ENCODE data around the gene SGMS1.

SGMS1 gene

DNA sequence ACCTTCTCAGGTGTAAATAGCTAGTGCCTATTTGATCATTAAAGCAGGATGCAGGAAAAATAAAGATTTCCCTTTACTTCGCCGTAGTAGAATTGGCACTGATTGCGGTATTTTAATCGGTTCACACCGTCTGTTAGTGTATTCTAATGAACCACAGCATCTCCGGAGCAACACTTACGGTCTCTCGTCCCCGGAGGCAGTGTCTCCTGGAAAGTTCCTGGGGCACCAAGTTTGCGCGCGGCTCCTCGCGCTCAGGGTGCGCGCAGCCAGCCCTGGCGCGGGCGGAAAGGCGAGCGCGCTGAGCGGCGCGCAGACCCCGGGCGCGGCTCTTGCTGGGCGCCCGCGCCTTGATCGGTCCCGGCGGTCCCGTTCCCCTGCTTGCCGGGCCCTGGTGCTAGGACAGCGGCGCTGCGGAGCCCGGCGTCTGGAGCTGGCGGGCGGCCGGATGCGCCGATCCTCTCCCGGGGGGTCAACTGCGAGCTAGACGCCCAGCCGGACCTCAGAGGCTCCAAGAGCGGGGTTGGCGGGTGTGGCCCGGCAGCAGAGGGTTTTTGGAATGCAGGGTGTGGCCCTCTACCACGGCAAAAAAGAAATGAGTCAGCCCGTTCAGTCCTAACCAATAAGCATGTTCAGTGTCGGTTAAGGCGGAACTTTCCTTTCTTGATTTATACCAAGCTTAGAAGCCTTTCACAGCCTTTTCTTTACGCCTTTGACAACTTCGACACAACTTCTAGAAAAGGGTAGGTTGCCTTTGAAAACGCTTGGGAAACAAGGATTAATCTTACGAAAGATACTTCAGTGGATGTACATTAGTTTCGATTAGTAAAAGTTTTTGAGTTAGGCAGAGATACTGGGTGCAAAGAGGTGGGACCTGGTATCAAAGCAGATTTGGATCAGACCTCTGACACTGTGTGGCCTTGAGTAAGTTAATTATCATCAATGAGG lies 205.6 kb downstream of the SGMS1 start:
- peak; percentile 57 for DNase-seq

DNA sequence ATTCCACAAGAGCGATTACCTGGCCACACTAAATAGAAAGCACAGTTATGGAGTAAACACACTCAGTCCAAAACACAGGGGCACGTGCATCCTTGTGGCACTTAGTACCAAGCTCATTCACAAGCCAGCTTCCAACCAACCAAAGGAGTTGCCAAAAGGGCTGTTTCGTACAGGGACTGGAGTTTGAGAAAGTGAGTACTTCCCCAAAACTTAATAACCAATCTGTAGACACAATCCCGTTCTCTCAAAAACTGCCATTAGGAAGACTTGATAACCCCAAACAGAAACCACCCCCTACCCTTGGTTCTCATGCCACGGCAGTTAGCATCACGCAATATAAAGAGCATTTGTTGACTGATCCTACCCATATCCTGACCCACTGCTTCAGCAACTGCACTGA lies 206.3 kb downstream of the SGMS1 start:
- no peak for DNase-seq

DNA sequence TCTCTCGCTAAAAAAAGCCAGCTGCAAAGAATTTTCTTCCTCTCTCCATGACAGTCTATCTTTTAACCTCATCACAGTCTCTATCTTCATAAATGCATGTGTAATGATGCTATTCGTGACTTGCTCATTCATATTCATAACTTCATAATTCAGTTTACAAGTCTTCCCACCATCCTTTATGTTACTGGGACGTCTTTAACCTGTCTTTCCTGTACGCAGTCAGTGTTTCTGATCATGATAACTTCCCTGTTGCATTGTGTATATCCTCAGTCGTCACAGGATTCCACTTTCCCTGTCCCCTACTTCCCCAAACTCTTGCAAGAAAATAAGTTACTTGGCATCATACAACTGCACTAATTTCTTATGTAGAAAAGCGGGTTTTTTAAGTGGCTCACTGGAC lies 206.9 kb downstream of the SGMS1 start:
- DNase-seq: no peak

GRCh38 chr10:50416181-50416824 lies 207.5 kb downstream of the SGMS1 start:
- DNase-seq: no peak

- no peak for DNase-seq
These were observed 208.5 kb downstream of the SGMS1 start for GRCh38 chr10:50415292-50415691.

DNA sequence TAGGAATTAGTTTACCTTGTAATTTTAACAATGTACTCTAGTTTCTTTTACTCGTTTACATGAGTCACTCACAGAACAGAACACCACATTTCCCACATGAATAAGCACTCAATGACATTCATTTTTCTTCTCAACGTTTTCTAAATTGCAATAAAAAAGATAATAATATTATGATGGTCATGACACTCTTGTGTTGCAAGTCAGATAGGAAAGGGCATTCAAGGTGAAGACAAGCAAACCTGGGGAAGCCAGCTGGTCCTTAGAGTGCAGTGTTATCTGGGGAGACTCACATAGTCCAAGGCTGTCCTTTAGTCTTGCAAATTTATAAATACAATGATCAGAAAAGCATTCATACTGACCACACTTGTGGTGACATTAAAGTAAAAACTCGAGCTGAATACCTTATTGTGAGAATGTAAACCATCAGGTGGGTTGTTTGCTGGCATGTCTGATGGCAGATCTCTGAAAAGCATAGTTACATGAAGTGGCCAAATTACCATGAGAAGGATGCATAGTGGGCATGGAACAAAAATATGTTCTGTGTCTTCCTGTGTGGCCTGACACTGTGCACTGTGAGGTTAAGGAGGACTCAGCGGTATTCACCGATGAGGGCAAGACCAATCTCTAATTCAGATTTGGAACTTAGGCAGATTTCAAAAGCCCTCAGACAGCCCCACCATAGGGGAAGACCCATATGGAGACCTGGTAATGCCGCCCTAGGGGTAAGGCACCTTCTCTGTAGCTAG lies 213.5 kb downstream of the SGMS1 start:
- DNase-seq: no peak

DNA sequence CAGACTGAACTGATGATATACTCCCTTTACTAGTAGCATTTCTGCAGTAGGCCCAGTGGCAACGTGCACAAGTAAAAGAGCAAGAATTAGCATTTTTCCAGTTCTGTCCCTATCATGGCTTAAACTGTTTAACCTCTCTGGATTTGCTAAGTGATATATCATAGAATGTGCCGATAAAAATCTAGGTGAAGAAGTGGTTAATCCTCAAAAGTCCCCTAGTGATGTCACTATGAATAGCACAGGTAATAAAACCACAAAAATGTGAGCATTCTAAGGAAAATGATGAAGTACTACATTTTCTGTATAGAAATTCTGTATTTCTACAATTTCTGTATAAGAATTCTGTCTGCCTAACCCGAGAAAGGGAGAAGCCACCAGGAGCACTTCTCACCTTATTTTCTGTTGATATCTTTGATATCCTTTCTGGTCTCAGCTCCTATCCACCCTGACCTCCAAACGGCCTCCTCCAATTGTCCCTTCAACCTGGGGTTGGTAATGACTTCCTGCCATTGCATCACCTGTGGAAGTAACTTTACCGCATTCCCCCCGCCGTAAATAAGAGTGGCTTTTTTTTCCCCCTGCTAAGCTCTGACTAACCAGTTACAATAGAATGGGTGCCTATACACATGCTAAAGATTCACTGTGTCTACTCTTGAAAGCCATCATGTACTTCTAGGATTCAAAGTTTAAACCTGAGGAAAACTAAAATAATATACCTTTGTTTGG lies 216.5 kb downstream of the SGMS1 start:
- DNase-seq: no peak

- DNase-seq: no peak
These were observed 217.2 kb downstream of the SGMS1 start for GRCh38 chr10:50406457-50407070.

- DNase-seq: no peak
These were observed 218.0 kb downstream of the SGMS1 start for GRCh38 chr10:50405723-50406122.

- DNase-seq: no peak
These were observed 219.6 kb downstream of the SGMS1 start for GRCh38 chr10:50404021-50404773.

DNA sequence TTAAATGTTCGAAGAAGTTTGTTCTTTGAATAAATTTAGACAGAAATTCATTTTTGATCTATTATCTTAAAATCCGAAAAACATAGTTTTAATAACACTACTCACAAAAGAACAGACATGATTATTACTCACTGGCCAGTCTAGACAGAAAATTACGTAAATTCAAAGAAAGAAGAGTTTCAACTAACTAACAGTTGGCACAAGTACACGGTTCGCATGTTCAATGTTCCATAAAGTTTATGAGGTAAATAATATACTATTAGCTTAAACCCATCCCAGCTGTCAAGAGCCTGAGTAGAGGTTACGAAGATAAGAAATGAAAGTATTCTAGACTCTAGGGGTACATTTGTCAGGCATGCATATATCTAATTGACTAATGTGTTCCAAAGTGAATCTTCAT lies 220.7 kb downstream of the SGMS1 start:
- DNase-seq: no peak

- DNase-seq: no peak
These were observed 221.3 kb downstream of the SGMS1 start for GRCh38 chr10:50402466-50402865.

DNA sequence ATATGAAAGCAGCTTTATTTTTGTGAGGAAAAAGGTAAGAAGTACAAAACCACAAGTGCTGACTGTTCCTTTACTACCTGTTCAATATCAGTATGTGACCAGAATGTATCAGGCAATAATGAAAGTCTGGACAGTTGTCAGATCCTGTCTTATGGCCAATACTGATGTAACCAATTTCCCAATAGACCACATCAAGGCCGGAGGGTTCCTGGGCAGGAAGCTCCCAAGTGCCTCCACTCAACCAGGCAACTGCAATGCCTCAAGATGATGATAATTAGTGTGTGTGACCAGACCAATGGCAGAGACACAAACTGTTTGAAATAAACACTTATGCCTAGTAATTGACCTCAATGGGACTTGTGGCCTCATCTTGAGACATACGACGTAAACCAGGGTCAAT lies 223.1 kb downstream of the SGMS1 start:
- no peak for DNase-seq

GRCh38 chr10:50398823-50399222 lies 224.9 kb downstream of the SGMS1 start:
- DNase-seq: no peak

DNA sequence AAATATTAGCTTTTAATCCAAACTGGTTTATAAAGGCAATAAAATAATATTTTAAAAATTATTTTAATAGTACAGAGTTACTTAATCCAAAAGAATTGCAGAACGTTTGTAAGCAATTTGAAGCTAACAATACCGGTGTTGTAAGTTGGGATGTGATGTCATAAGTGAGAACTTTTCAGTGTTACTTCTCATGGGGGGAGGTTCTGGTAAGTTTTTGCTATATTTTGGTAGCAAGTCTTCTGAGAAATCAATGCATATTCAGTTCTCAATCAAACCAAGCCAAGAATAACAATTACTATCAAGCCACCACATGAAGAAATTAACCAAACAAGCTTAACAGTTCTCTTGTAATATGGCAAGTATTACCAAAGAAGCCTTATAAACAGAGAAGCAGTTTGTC lies 225.4 kb downstream of the SGMS1 start:
- DNase-seq: no peak

- no peak for DNase-seq
These were observed 226.2 kb downstream of the SGMS1 start for GRCh38 chr10:50397312-50398140.

DNA sequence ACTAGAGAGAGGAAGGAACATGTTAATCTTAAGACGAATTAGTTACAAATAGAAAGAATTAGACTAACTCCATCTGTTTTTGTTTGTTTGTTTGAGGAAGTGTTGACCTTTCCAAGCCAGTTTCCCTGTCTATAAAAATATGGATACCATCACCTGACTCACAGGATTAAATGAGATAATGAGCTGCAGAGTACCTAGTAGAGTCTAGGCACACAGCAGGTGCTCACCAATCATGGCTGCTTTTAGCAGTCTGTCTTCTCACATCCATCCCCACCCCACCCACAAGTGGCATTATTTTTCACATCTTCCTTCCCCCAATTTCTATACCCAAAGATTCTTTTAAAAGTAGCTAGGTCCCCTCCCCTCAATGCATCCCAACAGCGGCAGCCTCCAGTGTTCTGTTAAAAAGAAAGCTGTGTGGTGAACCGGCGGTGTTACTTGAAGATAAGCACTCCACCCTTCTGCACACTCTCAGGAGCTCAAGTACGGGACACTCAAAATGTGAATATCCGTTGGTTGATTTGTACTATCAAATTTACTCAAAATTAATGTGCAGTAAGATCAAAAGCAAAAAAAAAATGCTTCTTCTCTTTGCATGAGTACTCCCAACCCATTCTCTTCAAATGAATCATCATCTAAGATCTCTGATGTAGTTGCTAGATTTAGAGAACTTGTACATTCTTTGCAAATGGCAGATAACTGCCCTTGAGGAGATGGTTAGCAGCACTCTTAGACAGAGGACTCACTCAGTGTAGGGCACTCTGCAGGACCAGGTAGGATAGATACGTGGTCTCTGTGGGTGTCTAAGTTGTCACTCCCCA lies 227.1 kb downstream of the SGMS1 start:
- DNase-seq: no peak

DNA sequence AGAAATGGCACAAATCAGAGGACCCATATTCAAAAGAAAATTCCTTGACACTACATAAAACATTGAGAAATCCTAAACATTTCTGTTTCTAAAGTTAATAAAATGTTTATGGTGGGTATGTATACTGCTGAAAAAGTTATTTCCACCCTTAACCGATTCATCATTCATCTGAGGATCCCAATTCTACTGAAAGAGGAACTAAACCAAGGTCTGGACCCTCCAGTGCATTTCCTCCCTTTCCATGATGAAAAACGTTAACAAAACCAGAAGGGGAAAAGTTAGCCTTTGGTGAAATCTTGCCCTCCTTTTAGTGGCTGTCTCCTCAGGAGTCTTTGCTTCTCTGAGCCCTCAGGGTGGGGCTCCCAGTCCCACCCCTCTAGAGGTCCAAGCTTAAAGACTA lies 227.9 kb downstream of the SGMS1 start:
- DNase-seq: no peak

- DNase-seq: no peak
These were observed 228.5 kb downstream of the SGMS1 start for GRCh38 chr10:50395271-50395670.

DNA sequence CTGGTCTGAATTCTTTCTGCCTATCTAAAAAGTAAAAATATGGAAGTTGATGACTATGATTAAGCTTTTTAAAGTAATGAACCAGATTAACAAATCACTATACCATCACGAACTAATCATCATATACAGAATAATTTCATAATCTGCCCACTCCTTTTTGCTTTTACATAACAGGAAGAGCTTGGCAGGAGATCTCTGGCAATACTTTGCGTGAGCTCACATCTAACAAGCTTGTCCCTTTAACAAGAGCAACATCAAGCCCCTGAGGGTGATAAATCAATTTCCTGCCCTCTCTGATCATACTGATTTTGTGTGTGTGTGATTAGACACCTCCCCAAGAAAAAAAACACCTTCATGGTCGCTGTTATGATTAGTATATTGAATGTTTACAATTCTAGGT lies 228.9 kb downstream of the SGMS1 start:
- no peak for DNase-seq
